ENCODE measurements around the gene HEATR1.
"Not testable (repeated sequence)": the region's sequence is repeated elsewhere in the genome, so short reads cannot be mapped to it uniquely, and the experiment has no call there.

HEATR1 gene

DNA sequence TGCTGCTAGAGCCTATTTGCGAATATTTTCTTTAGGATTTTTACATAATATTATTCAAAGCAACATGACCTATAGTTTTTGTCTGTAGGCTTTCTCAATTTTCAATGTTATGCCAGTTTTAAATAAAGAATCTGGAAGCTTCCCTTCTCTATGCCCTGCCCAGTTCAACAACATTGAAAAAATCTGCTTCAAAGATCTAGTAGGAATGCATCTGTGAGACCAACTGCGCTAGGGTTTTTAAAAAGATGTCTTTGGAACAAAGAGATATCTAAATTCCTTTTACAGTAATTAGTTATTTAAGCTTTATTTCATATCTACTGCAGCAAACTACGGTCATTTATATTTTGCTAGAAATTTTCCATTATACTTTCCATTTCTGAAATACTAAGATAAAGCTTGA lies 25.7 kb downstream of the HEATR1 start:
- Histone ChIP-seq H3K9me3 (ENCODE audit: insufficient read depth, low read length) (no peaks in the 10 kb centered on the region), H2AFZ (ENCODE audit: low read depth, low read length) (no peak overlapping the region), H3K27ac (ENCODE audit: low read length) (no peak overlapping the region), H3K36me3 (replicated peaks; ENCODE audit: low read depth, low read length) (peaks cover 58% of the 10 kb centered on the region), H3K79me2 (ENCODE audit: low read length) (no peaks in the 10 kb centered on the region), H4K20me1 (ENCODE audit: insufficient read depth, low read length) (0 out of 2 replicates have a peak, but pooled peaks cover 2% of the 10 kb centered on the region), H3K4me2 (ENCODE audit: low read length) (no peak overlapping the region), H3K4me1 (ENCODE audit: low read length) (no peaks in the 10 kb centered on the region), H3K27me3 (ENCODE audit: low read depth, low read length) (no peaks in the 10 kb centered on the region), H3K9ac (ENCODE audit: low read length) (no peak overlapping the region), H3K4me3 (ENCODE audit: low read length) (no peak overlapping the region)
- TF ChIP-seq, protein P1, sequence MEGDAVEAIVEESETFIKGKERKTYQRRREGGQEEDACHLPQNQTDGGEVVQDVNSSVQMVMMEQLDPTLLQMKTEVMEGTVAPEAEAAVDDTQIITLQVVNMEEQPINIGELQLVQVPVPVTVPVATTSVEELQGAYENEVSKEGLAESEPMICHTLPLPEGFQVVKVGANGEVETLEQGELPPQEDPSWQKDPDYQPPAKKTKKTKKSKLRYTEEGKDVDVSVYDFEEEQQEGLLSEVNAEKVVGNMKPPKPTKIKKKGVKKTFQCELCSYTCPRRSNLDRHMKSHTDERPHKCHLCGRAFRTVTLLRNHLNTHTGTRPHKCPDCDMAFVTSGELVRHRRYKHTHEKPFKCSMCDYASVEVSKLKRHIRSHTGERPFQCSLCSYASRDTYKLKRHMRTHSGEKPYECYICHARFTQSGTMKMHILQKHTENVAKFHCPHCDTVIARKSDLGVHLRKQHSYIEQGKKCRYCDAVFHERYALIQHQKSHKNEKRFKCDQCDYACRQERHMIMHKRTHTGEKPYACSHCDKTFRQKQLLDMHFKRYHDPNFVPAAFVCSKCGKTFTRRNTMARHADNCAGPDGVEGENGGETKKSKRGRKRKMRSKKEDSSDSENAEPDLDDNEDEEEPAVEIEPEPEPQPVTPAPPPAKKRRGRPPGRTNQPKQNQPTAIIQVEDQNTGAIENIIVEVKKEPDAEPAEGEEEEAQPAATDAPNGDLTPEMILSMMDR (IDR thresholded peaks at IDR 0.05; ENCODE audit: low read depth, low read length) = no peak
- no peak for TF ChIP-seq EZH2phosphoT487 (IDR thresholded peaks at IDR 0.05; ENCODE audit: low read depth)

GRCh38 chr1:236577041-236577440 lies 27.3 kb downstream of the HEATR1 start:
- not testable (repeated sequence) for H3K4me1 ChIP-seq (ENCODE audit: low read length); H4K20me1 ChIP-seq (ENCODE audit: insufficient read depth, low read length); H3K27ac ChIP-seq (ENCODE audit: low read length); H3K79me2 ChIP-seq (ENCODE audit: low read length); H3K27me3 ChIP-seq (ENCODE audit: low read depth, low read length); H3K4me3 ChIP-seq (ENCODE audit: low read length); H3K9ac ChIP-seq (ENCODE audit: low read length); H2AFZ ChIP-seq (ENCODE audit: low read depth, low read length); H3K4me2 ChIP-seq (ENCODE audit: low read length); H3K9me3 ChIP-seq (ENCODE audit: insufficient read depth, low read length)
- peaks cover 65% of the 10 kb centered on the region for H3K36me3 ChIP-seq (replicated peaks; ENCODE audit: low read depth, low read length)

GRCh38 chr1:236576004-236576403 lies 28.3 kb downstream of the HEATR1 start:
- no peaks in the 10 kb centered on the region for H3K9me3 ChIP-seq (ENCODE audit: insufficient read depth, low read length)
- TF ChIP-seq, protein P1 (IDR thresholded peaks at IDR 0.05; ENCODE audit: low read depth, low read length) = no peak
- no peak for TF ChIP-seq EZH2phosphoT487 (IDR thresholded peaks at IDR 0.05; ENCODE audit: low read depth)
- no peaks in the 10 kb centered on the region for H3K79me2 ChIP-seq (ENCODE audit: low read length)
- no peak overlapping the region for H3K9ac ChIP-seq (ENCODE audit: low read length)
- no peak overlapping the region for H3K4me3 ChIP-seq (ENCODE audit: low read length)
- H4K20me1 ChIP-seq (ENCODE audit: insufficient read depth, low read length) = 0 out of 2 replicates have a peak, but pooled peaks cover 2% of the 10 kb centered on the region
- peaks cover 66% of the 10 kb centered on the region for H3K36me3 ChIP-seq (replicated peaks; ENCODE audit: low read depth, low read length)
- H3K4me2 ChIP-seq (ENCODE audit: low read length) = no peak overlapping the region
- H3K27me3 ChIP-seq (ENCODE audit: low read depth, low read length) = no peaks in the 10 kb centered on the region
- no peaks in the 10 kb centered on the region for H3K4me1 ChIP-seq (ENCODE audit: low read length)
- no peak overlapping the region for H3K27ac ChIP-seq (ENCODE audit: low read length)
- no peak overlapping the region for H2AFZ ChIP-seq (ENCODE audit: low read depth, low read length)

GRCh38 chr1:236575523-236575922 lies 28.8 kb downstream of the HEATR1 start:
- H3K79me2 ChIP-seq (ENCODE audit: low read length) = no peaks in the 10 kb centered on the region
- H3K4me3 ChIP-seq (ENCODE audit: low read length) = no peak overlapping the region
- H3K4me1 ChIP-seq (ENCODE audit: low read length) = no peaks in the 10 kb centered on the region
- no peaks in the 10 kb centered on the region for H3K9me3 ChIP-seq (ENCODE audit: insufficient read depth, low read length)
- H4K20me1 ChIP-seq (ENCODE audit: insufficient read depth, low read length) = 0 out of 2 replicates have a peak, but pooled peaks cover 2% of the 10 kb centered on the region
- H3K36me3 ChIP-seq (replicated peaks; ENCODE audit: low read depth, low read length) = peaks cover 69% of the 10 kb centered on the region
- H3K27me3 ChIP-seq (ENCODE audit: low read depth, low read length) = no peaks in the 10 kb centered on the region
- no peak overlapping the region for H3K9ac ChIP-seq (ENCODE audit: low read length)
- TF ChIP-seq, protein P1 (IDR thresholded peaks at IDR 0.05; ENCODE audit: low read depth, low read length) = no peak
- TF ChIP-seq EZH2phosphoT487 (IDR thresholded peaks at IDR 0.05; ENCODE audit: low read depth) = no peak
- no peak overlapping the region for H3K27ac ChIP-seq (ENCODE audit: low read length)
- H2AFZ ChIP-seq (ENCODE audit: low read depth, low read length) = no peak overlapping the region
- no peak overlapping the region for H3K4me2 ChIP-seq (ENCODE audit: low read length)

Data from OCI-LY3 (cell line).